ENCODE data around the gene CFAP70. TPM values are rescaled to one million over a fixed set of nuclear protein-coding genes. Genes with fewer than 3 reads are reported as not detected.

The CFAP70 gene
- total RNA-seq, 1 donor from 2014 or later = 1.7 TPM

GRCh38 chr10:73246646-73247508 lies 111.8 kb downstream of the CFAP70 start, which contains the start of gene DNAJC9:
Gene DNAJC9, minus strand, starts transcription at chr10:73247255. Its CDS starts 66 bp downstream, at chr10:73247189.
- ChIA-PET CTCF (no interaction called here), POLR2A (interaction anchor here (0.6 to 2.3 kb wide), 13 partner anchors 10 to 1591 kb away, joined by 3 to 18 read pairs (median 4); partner anchors contain the start of genes CHCHD1, ECD, FAM149B1 and MICU1)
- peak; percentile 99 for DNase-seq
- peak within 1 kb of the TSS; percentile 93 for H3K27ac Mint-ChIP-seq
- peaks cover 74% of the 10 kb centered on the region for H3K36me3 Mint-ChIP-seq (ENCODE audit: low read depth)
- peak; percentile 84 for ATAC-seq (ENCODE audit: low read depth)
- TF ChIP-seq, protein P1, sequence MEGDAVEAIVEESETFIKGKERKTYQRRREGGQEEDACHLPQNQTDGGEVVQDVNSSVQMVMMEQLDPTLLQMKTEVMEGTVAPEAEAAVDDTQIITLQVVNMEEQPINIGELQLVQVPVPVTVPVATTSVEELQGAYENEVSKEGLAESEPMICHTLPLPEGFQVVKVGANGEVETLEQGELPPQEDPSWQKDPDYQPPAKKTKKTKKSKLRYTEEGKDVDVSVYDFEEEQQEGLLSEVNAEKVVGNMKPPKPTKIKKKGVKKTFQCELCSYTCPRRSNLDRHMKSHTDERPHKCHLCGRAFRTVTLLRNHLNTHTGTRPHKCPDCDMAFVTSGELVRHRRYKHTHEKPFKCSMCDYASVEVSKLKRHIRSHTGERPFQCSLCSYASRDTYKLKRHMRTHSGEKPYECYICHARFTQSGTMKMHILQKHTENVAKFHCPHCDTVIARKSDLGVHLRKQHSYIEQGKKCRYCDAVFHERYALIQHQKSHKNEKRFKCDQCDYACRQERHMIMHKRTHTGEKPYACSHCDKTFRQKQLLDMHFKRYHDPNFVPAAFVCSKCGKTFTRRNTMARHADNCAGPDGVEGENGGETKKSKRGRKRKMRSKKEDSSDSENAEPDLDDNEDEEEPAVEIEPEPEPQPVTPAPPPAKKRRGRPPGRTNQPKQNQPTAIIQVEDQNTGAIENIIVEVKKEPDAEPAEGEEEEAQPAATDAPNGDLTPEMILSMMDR (IDR thresholded peaks at IDR 0.05) = no peak
- no peaks in the 10 kb centered on the region for H3K27me3 Mint-ChIP-seq
- intact Hi-C loops (cut with micrococcal nuclease) = loop anchor here (1.0 to 10.0 kb wide), 7 partner anchors 79 to 552 kb away; partner anchors contain the start of genes CFAP70, ECD, FAM149B1 and MCU
- H3K4me3 Mint-ChIP-seq = peak within 1 kb of the TSS; percentile 93
- no peaks in the 10 kb centered on the region for H3K9me3 Mint-ChIP-seq
- peaks cover 55% of the 10 kb centered on the region for H3K4me1 Mint-ChIP-seq

- intact Hi-C loops (cut with micrococcal nuclease) = loop anchor here (2.0 to 10.0 kb wide), 2 partner anchors 379 to 551 kb away; partner anchors contain the start of gene MCU
These were observed 112.4 kb downstream of the CFAP70 start for GRCh38 chr10:73246322-73246645.

GRCh38 chr10:73244866-73245477 lies 113.7 kb downstream of the CFAP70 start:
- DNase-seq (no peak), ATAC-seq (ENCODE audit: low read depth) (no peak)
- peaks cover 79% of the 10 kb centered on the region for H3K36me3 Mint-ChIP-seq (ENCODE audit: low read depth)
- ChIA-PET CTCF (no interaction called here), POLR2A (interaction anchor here (0.6 kb wide), 2 partner anchors 473 to 602 kb away, joined by 4 to 8 read pairs; no protein-coding TSS in a partner anchor)
- no peak overlapping the region for H3K4me3 Mint-ChIP-seq
- no peaks in the 10 kb centered on the region for H3K9me3 Mint-ChIP-seq
- peaks cover 38% of the 10 kb centered on the region for H3K4me1 Mint-ChIP-seq
- H3K27ac Mint-ChIP-seq = peak overlapping the region; percentile 46
- intact Hi-C loops (cut with micrococcal nuclease) = loop anchor here (1.0 to 10.0 kb wide), 2 partner anchors 8 to 550 kb away; partner anchors contain the start of gene MCU
- TF ChIP-seq, protein P1 (IDR thresholded peaks at IDR 0.05) = no peak
- no peaks in the 10 kb centered on the region for H3K27me3 Mint-ChIP-seq

More at GRCh38 chr10:73246322-73246645, 112.4 kb downstream of the CFAP70 start:
- Mint-ChIP-seq H3K4me1 (peaks cover 50% of the 10 kb centered on the region), H3K9me3 (no peaks in the 10 kb centered on the region), H3K4me3 (peak overlapping the region; percentile 93), H3K27ac (peak overlapping the region; percentile 93), H3K27me3 (no peaks in the 10 kb centered on the region), H3K36me3 (ENCODE audit: low read depth) (peaks cover 76% of the 10 kb centered on the region)
- TF ChIP-seq, protein P1 (IDR thresholded peaks at IDR 0.05) = no peak
- CTCF ChIA-PET = no interaction called here
- no peak for DNase-seq
- POLR2A ChIA-PET = interaction anchor here (0.9 to 2.3 kb wide), 6 partner anchors 10 to 397 kb away, joined by 3 to 18 read pairs (median 8); partner anchors contain the start of genes NUDT13 and PPP3CB
- no peak for ATAC-seq (ENCODE audit: low read depth)

GRCh38 chr10:73239908-73240307 lies 118.8 kb downstream of the CFAP70 start:
- H3K4me3 Mint-ChIP-seq = no peak overlapping the region
- intact Hi-C loops (cut with micrococcal nuclease) = loop anchor here (10.0 kb wide), 1 partner anchor 545 kb away; the partner anchor contains the start of gene MCU
- H3K27ac Mint-ChIP-seq = no peak overlapping the region
- POLR2A ChIA-PET = interaction anchor here (0.7 kb wide), 1 partner anchor 261 kb away, joined by 3 read pairs; no protein-coding TSS in a partner anchor
- H3K9me3 Mint-ChIP-seq = no peaks in the 10 kb centered on the region
- ATAC-seq (ENCODE audit: low read depth) = no peak
- H3K27me3 Mint-ChIP-seq = no peaks in the 10 kb centered on the region
- peaks cover 5% of the 10 kb centered on the region for H3K4me1 Mint-ChIP-seq
- CTCF ChIA-PET = interaction anchor here (0.9 kb wide), 1 partner anchor 10 kb away, joined by 3 read pairs; no protein-coding TSS in a partner anchor
- TF ChIP-seq, protein P1 (IDR thresholded peaks at IDR 0.05) = no peak
- H3K36me3 Mint-ChIP-seq (ENCODE audit: low read depth) = peaks cover 72% of the 10 kb centered on the region
- no peak for DNase-seq
